Stomach (tissue), 9 donors: ENCODE results near the gene HHIPL1. TPM values are rescaled to one million over a fixed set of nuclear protein-coding genes. Genes with fewer than 3 reads are reported as not detected.

Source experiments
- DNase-seq, 2 donors: peaks; one replicate each; pipeline versions ENCODE4 v3.0.0 to v3.0.0-alpha.2; 2013 to 2019
- H3K27ac ChIP-seq, 5 donors: fragments of 200-600 bp in 4 of 5; sonication (generic) in 4 of 5; one replicate each; pipeline ENCODE4 v1.5.1; 2013 to 2019; ENCODE audit warnings: mild to moderate bottlenecking in 1 of 5, moderate library complexity in 1 of 5
- H3K27me3 ChIP-seq, 3 donors: fragments of 200-600 bp; sonication (generic); one replicate each; pipeline ENCODE4 v1.5.1; 2017 to 2019; ENCODE audit warnings: mixed run types in 1 of 3
- H3K36me3 ChIP-seq, 4 donors: fragments of 200-600 bp; sonication (generic); 1 replicate in 3 of 4; 2 replicates in 1 of 4; pipeline ENCODE4 v1.5.1; 2016 to 2019
- H3K4me1 ChIP-seq, 4 donors: fragments of 200-600 bp; sonication (generic); one replicate each; pipeline ENCODE4 v1.5.1; 2016 to 2019
- H3K4me3 ChIP-seq, 4 donors: fragments of 200-600 bp; sonication (generic) in 3 of 4; one replicate each; pipeline ENCODE4 v1.5.1; 2016 to 2019; ENCODE audit warnings: mild to moderate bottlenecking in 1 of 4
- H3K9me3 ChIP-seq, 4 donors: fragments of 200-600 bp; sonication (generic); one replicate each; pipeline ENCODE4 v1.5.1; 2016 to 2019
- EP300 ChIP-seq: sonication (generic); formaldehyde crosslinking; IDR thresholded peaks from one replicate; pipeline ENCODE4 v1.6.1; 2017; ENCODE audit warnings: antibody characterized with exemption
- POLR2A ChIP-seq, 4 donors: fragments of 450-650 bp; IDR thresholded peaks; one replicate each; pipeline ENCODE4 v1.6.1; 2016; ENCODE audit warnings: antibody characterized with exemption in 4 of 4, control low read depth in 2 of 4, mild to moderate bottlenecking in 1 of 4, moderate library complexity in 1 of 4
- POLR2AphosphoS5 ChIP-seq, 3 donors: sonication (generic); formaldehyde crosslinking; IDR thresholded peaks; one replicate each; pipeline ENCODE4 v1.6.1; 2016; ENCODE audit warnings: antibody characterized with exemption in 3 of 3
- WGBS, 5 donors: extraction: QIAGEN DNeasy Blood & Tissue Kit in 3 of 5; methylation state at CpG; one replicate each; pipeline versions ENCODE4 v1.1.5 to v1.1.7; 2013 to 2018; 5-methylcytosine and 5-hydroxymethylcytosine counted together
- intact Hi-C: fragments of 100-400 bp; cut with DNase I; formaldehyde crosslinking; loops from one replicate; pipeline ENCODE4 v1.15.1; 2023; ENCODE audit warnings: low total_unique reads
- polyA plus RNA-seq, 3 donors: library from polyadenylated mRNA; stranded (reverse); fragments of 200-250 nt; gene quantifications; one replicate each; pipeline ENCODE4 v1.2.3, GENCODE V29; 2013
- total RNA-seq, 5 donors: library from RNA; depleted of rRNA; stranded (reverse); fragments of >200 nt; gene quantifications; one replicate each; pipeline versions ENCODE4 v1.1.0 to v1.2.3, GENCODE V29; 2014 to 2016
- TF ChIP-seq, protein P1 (sequence below), 7 experiments: fragments of 450-650 bp in 4 of 7; fragments of 200-600 bp in 3 of 7; sonication (generic) in 3 of 7; IDR thresholded peaks; one replicate each; pipeline ENCODE4 v1.5.1; 2016 to 2019; ENCODE audit warnings: antibody characterized with exemption in 7 of 7, control low read depth in 2 of 7, mild to moderate bottlenecking in 1 of 7
- donor health status: healthy with polysubstance abuse.
- donor health status: Bipolar disorder and iron deficiency.
- donor health status: healthy.

Gene HHIPL1
- total and polyA plus RNA-seq, 8 donors = 0.15 to 2.0 (median 0.68) TPM; not detected in 1

- intact Hi-C loops = loop anchor here (5.0 kb wide), 1 partner anchor 161 kb away; no protein-coding TSS in a partner anchor
- H3K27ac ChIP-seq = no peak overlapping the region
- H3K36me3 ChIP-seq = no peaks in the 10 kb centered on the region
- no peak for DNase-seq
- H3K4me1 ChIP-seq = peaks cover 9 to 16% (median 15%) of the 10 kb centered on the region in 4 donors
- H3K27me3 ChIP-seq = peaks cover 0 to 30% (median 16%) of the 10 kb centered on the region in 3 donors
- TF ChIP-seq, protein P1, sequence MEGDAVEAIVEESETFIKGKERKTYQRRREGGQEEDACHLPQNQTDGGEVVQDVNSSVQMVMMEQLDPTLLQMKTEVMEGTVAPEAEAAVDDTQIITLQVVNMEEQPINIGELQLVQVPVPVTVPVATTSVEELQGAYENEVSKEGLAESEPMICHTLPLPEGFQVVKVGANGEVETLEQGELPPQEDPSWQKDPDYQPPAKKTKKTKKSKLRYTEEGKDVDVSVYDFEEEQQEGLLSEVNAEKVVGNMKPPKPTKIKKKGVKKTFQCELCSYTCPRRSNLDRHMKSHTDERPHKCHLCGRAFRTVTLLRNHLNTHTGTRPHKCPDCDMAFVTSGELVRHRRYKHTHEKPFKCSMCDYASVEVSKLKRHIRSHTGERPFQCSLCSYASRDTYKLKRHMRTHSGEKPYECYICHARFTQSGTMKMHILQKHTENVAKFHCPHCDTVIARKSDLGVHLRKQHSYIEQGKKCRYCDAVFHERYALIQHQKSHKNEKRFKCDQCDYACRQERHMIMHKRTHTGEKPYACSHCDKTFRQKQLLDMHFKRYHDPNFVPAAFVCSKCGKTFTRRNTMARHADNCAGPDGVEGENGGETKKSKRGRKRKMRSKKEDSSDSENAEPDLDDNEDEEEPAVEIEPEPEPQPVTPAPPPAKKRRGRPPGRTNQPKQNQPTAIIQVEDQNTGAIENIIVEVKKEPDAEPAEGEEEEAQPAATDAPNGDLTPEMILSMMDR (IDR thresholded peaks at IDR 0.05) = no peak
- no peak for TF ChIP-seq POLR2AphosphoS5 (IDR thresholded peaks at IDR 0.05)
- WGBS, 5 donors = 54 to 71% (median 63%) methylated on average over 9 to 18 of the region's 18 CpGs
- H3K9me3 ChIP-seq = no peaks in the 10 kb centered on the region
- H3K4me3 ChIP-seq = no peak overlapping the region
These were observed 81.0 kb downstream of the HHIPL1 start for GRCh38 chr14:99725774-99726537.

- Histone ChIP-seq H3K27ac (no peak overlapping the region), H3K36me3 (no peaks in the 10 kb centered on the region), H3K4me3 (no peak overlapping the region), H3K27me3 (peaks cover 0 to 33% (median 16%) of the 10 kb centered on the region in 3 donors), H3K4me1 (peaks cover 11 to 22% (median 19%) of the 10 kb centered on the region in 4 donors), H3K9me3 (no peaks in the 10 kb centered on the region)
- DNase-seq = peak; percentile 2 to 14
- intact Hi-C loops = loop anchor here (5.0 kb wide), 1 partner anchor 161 kb away; no protein-coding TSS in a partner anchor
- TF ChIP-seq, protein P1 (IDR thresholded peaks at IDR 0.05) = no peak
- TF ChIP-seq EP300 = no peak
- TF ChIP-seq POLR2AphosphoS5 (IDR thresholded peaks at IDR 0.05) = no peak
- no peak for TF ChIP-seq POLR2A (IDR thresholded peaks at IDR 0.05)
- WGBS, 5 donors = 82 to 88% (median 82%) methylated on average over 19 to 26 of the region's 26 CpGs
These were observed 81.7 kb downstream of the HHIPL1 start for GRCh38 chr14:99726538-99727095.

DNA sequence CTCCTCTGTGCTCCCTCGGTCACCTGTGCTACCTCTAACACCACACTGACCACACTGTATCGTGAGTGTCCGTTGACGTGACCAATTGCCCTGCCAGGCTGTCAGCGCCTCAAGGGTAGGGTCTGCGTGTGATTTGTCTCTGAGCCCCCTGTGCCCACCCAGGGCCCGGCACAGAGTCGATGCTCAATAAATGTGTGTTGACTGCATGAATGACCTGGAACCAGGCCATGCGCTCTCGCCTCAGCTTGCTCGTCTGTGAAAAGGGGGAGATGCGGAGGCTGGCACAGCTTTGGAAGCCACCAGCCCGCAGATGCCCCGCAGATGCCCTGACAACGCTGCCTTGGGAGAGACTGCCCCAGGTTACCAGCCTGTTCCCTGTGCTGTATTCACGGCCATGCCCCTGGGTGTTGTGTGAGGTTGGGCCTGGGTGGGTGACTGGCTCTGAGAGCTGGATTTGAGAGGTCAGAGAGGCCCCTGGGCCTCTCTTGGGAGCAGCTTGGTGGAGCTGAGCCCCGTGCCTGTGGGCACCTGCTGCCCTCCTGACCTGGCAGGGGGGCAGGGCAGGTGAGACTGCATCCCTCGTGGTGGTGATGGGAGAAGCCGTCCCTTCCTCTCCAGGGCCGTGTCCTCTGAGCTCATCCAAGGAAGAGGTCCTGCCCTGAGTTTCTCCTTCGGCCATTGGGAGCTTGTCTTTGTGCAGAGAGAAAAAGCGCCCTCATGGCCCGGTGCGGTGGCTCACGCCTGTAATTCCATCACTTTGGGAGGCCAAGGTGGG, 82.4 kb downstream of the HHIPL1 start:
- TF ChIP-seq EP300 (no peak), POLR2AphosphoS5 (IDR thresholded peaks at IDR 0.05) (no peak), POLR2A (IDR thresholded peaks at IDR 0.05) (no peak)
- TF ChIP-seq, protein P1 (IDR thresholded peaks at IDR 0.05) = no peak
- intact Hi-C loops = loop anchor here (5.0 kb wide), 1 partner anchor 160 kb away; no protein-coding TSS in a partner anchor
- Histone ChIP-seq H3K4me3 (no peak overlapping the region), H3K36me3 (no peaks in the 10 kb centered on the region), H3K27me3 (peaks cover 0 to 33% (median 16%) of the 10 kb centered on the region in 3 donors), H3K4me1 (peaks cover 16 to 28% (median 25%) of the 10 kb centered on the region in 4 donors), H3K27ac (no peak overlapping the region), H3K9me3 (no peaks in the 10 kb centered on the region)
- peak; percentile 4 to 18 for DNase-seq
- 88 to 91% (median 89%) methylated on average over 24 to 25 of the region's 25 CpGs for WGBS, 5 donors
